ENCODE data around the gene EMC1.
"Not testable (repeated sequence)": the region's sequence is repeated elsewhere in the genome, so short reads cannot be mapped to it uniquely, and the experiment has no call there.

The EMC1 gene

DNA sequence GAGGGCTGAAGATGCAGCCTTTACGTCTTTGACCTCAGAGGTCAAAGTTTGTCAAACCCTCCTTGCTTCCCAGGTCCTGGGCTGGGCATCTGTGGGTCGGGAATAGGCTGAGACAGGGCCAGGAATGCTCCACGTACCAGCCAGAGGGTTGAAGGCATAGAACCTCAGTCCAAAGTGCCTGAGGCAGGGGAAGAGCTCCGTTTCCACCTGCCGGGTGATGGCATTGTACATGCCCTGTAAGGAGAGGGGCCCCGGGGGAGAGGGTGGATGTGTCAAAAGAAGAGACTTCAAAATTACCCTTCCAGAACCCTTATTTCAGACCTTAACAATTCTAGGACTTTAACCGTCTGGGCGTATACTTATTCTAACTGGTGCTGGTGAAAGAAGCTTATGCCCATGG, 33.6 kb upstream of the EMC1 start:
- Histone ChIP-seq H3K4me3 (no peak overlapping the region), H3K27ac (no peak overlapping the region)
- TF ChIP-seq, protein P1, sequence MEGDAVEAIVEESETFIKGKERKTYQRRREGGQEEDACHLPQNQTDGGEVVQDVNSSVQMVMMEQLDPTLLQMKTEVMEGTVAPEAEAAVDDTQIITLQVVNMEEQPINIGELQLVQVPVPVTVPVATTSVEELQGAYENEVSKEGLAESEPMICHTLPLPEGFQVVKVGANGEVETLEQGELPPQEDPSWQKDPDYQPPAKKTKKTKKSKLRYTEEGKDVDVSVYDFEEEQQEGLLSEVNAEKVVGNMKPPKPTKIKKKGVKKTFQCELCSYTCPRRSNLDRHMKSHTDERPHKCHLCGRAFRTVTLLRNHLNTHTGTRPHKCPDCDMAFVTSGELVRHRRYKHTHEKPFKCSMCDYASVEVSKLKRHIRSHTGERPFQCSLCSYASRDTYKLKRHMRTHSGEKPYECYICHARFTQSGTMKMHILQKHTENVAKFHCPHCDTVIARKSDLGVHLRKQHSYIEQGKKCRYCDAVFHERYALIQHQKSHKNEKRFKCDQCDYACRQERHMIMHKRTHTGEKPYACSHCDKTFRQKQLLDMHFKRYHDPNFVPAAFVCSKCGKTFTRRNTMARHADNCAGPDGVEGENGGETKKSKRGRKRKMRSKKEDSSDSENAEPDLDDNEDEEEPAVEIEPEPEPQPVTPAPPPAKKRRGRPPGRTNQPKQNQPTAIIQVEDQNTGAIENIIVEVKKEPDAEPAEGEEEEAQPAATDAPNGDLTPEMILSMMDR (IDR thresholded peaks at IDR 0.05): no peak
- DNase-seq (ENCODE audit: low spot score): no peak

DNA sequence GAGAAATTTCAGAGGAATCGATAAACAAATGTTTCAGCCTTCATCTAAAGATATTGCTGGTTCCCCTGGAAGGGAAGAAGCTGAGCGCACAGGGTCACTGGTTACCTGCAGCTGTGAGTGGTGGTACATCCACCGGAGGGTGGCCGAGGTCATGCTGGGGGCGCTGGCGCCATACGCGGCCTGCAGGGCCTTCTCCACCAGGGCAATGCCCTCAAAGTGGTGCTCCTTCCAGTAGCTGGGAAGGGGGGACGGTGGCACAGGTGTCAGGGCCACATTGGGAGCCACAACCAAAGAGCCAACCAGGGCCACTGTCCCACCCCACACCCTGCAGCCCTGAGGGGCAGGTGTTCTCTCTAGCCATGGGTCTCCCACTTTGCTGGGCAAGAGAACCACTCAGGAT, 32.6 kb upstream of the EMC1 start:
- H3K4me3 ChIP-seq: no peak overlapping the region
- H3K27ac ChIP-seq: no peak overlapping the region
- DNase-seq (ENCODE audit: low spot score): no peak
- TF ChIP-seq, protein P1 (IDR thresholded peaks at IDR 0.05): no peak

DNA sequence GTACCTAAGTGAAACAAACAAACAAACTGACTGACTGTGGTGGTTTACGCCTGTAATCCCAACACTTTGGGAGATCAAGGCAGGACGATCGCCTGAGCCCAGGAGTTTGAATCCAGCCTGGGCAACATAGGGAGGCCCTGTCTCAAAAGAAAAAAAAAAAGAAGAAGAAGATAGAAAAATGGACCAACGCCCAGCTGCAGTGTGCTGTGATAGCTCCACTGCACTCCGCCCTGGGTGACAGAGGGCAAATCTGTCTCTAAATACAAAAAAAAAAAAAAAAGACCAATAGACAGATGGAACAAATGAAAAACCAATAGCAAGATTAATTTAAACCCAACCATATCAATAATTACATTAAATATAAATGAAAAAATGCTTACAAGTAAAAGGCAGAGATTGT, 23.3 kb upstream of the EMC1 start:
- no peak overlapping the region for H3K27ac ChIP-seq
- no peak for DNase-seq (ENCODE audit: low spot score)
- H3K4me3 ChIP-seq: no peak overlapping the region
- TF ChIP-seq, protein P1 (IDR thresholded peaks at IDR 0.05): no peak

DNA sequence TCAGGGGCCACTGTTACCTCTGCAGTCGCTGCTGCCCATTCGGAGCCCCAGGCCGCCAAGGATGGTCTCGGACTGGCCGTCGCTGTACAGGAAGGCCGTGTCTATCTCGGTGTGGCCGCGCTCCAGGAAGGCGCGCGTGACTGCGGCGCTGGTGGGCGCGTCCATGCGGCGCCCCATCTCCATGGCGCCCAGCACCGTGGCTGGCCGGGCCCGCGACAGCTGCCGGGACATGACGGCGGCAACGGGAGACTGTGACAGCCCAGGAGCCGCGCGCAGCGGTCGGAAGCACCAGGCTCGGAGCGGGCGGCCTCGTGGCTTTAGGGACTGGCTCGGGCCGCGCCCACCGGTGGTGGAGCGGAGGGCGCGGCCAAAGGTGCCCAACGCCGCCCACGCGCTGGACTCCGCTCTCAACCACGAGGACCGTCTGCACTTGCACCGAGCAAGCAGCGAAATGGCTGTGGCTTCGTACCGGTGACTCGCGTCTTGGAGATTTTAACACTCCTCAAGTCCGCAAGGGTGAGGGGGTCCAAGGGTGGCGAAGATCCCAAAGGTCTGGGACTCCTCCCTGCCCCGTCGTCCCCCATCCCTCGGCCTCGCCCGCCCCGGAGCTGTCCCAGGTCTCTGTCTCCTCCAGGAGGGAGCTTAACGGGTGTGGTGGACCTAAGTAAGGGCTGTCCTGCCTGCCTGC, 22.7 kb upstream of the EMC1 start:
- H3K4me3 ChIP-seq: peak overlapping the region; percentile 27
- not testable (repeated sequence) for DNase-seq (ENCODE audit: low spot score); H3K27ac ChIP-seq

DNA sequence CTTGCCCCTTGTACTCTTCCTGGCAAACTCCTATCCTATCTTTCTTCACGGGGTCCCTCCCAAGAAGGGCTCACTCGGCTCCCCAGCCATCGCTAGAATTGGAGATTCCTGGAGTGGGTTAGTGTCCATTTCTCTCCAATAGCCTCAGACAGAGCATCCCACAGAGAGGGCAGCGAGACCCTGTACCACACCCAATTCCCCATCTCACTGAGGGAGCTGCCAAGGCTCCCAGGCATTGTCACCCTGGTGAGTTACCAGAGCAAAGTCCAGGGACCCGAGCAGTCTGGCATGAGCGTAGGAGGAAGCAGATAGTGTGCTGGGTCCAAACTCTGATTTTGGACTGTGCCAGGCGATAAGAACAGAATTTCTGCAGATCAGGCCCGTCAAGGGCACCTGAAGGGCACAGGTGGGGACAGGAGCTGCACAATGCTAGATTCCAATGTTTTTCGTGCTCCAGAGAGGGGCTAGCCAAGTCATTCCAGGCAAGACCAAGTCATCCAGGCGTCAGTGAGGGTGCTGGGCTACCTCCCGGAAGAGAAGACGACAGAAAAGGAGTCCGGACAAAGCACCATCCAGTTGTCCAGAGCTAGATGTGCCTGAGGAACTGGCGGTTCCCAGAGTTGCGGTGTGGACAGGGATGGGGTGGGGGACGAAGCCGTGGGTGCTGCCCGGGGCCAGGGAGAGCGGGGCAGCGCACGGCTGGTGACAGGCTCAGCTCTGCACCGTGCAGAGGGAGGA, 22.0 kb upstream of the EMC1 start:
- no peak for DNase-seq (ENCODE audit: low spot score)
- TF ChIP-seq, protein P1 (IDR thresholded peaks at IDR 0.05): no peak
- Histone ChIP-seq H3K27ac (no peak overlapping the region), H3K4me3 (peak overlapping the region; percentile 27)

DNA sequence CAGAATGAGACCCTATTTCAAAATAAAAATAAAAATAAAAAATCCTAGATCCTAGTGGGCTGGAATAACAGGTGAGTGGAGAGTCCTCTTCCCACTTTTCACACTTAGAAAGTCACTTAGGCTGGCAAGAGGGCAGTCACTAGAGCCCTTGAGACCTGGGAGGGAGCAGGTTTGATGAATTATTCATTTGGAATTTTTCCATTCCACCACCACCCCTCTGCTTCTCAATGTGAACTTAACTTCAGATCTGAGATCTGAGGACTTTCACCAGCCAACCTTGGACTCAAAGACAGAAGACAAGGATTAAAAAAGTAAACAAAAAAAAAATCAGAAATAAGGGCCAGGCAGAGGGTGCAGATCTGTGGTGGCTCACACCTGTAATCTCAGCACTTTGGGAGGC, 20.7 kb upstream of the EMC1 start:
- Histone ChIP-seq H3K27ac (no peak overlapping the region), H3K4me3 (no peak overlapping the region)
- no peak for DNase-seq (ENCODE audit: low spot score)
- TF ChIP-seq, protein P1 (IDR thresholded peaks at IDR 0.05): no peak

DNA sequence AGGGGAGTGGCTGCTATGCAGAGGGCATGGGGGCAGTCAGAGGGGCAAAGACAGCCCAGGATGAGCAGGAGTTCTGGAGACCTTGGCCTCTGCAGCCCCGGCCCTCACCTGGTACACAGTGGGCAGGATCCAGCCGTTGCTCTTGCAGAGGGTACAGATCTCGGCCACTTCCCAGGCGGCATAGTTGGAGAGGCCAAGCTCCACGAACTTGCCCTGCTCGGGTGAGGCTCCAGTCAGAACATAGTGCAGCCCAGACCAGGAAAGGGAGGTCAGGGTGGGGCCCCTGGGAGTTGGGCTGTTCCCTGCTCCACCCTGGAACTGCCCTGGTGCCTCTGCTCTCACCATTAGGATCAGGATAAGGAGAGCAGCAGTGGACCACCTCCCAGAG, 19.0 kb upstream of the EMC1 start:
- H3K4me3 ChIP-seq; DNase-seq (ENCODE audit: low spot score); H3K27ac ChIP-seq: not testable (repeated sequence)

DNA sequence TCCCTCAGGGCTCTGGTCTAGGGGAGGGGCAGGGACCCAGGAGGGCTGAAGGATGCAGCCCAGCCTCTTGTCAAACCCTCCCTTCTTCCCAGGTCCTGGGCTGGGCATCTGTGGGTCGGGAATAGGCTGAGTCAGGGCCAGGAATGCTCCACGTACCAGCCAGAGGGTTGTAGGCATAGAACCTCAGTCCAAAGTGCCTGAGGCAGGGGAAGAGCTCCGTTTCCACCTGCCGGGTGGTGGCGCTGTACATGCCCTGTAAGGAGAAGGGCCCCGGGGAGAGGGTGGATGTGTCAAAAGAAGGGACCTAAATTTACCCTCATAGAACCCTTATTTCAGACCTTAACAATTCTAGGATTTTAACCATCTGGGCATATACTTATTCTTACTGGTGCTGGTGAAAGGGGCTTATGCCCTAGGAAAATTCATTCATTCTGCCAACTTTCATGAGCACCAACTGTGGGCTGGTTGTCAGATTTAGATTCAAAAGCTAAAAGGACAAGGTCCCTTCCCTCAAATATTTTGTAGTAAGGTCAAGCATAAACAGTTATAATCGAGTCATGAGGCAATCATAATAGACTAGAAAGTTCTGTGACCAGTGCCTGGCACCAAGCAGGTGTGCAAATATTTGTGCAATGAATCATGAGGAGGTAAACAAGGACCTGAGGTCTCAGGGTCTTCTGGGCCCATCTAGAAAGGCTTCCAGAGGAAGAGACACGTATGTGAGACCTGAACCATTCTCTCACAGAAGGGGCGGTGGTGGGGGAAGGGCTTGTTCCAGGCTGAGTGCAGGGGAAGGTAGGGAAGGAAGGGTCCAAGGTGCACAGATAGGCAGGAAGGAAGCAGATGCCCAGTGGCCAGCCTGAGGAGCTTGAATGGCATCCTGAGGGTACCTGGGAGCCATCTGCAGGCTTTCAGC, 18.4 kb upstream of the EMC1 start:
- DNase-seq (ENCODE audit: low spot score); H3K4me3 ChIP-seq; H3K27ac ChIP-seq: not testable (repeated sequence)

All from coronary artery (tissue), 2 donors.